Prostate gland (tissue), 2 donors: ENCODE data around the gene VAV1.

ENCODE experiments used
- CTCF ChIP-seq, 4 experiments: fragments of 200-600 bp in 2 of 4; fragments of 450-650 bp in 2 of 4; sonication (generic) in 2 of 4; IDR thresholded peaks; 1 replicate in 3 of 4; 2 replicates in 1 of 4; pipeline ENCODE4 v1.5.1; 2016 to 2019; ENCODE audit warnings: antibody characterized with exemption in 4 of 4, mild to moderate bottlenecking in 2 of 4, moderate library complexity in 2 of 4
- POLR2A ChIP-seq: fragments of 450-650 bp; IDR thresholded peaks from one replicate; pipeline ENCODE4 v1.6.1; 2016; ENCODE audit warnings: antibody characterized with exemption, mild to moderate bottlenecking
- POLR2AphosphoS5 ChIP-seq: sonication (generic); formaldehyde crosslinking; IDR thresholded peaks from one replicate; pipeline ENCODE4 v1.6.1; 2017; ENCODE audit warnings: antibody characterized with exemption

- TF ChIP-seq CTCF (IDR thresholded peaks at IDR 0.05) (no peak), POLR2A (no peak), POLR2AphosphoS5 (no peak)
Observed at GRCh38 chr19:6768236-6768785, 4.2 kb upstream of the VAV1 start.
